Stimulated activated CD8-positive, alpha-beta memory T cell treated with anti-CD3 and anti-CD28 coated beads, Interleukin-7, amount 100 ng/mL, for 4 hours (primary cell): ENCODE results near the gene HPSE2.
"Not testable (repeated sequence)": the region's sequence is repeated elsewhere in the genome, so short reads cannot be mapped to it uniquely, and the experiment has no call there.

Source experiments
- DNase-seq, 2 donors: peaks; one replicate each; pipeline ENCODE4 v3.0.0-alpha.2; 2020; ENCODE audit warnings: low read depth in 2 of 2

Gene HPSE2

DNA sequence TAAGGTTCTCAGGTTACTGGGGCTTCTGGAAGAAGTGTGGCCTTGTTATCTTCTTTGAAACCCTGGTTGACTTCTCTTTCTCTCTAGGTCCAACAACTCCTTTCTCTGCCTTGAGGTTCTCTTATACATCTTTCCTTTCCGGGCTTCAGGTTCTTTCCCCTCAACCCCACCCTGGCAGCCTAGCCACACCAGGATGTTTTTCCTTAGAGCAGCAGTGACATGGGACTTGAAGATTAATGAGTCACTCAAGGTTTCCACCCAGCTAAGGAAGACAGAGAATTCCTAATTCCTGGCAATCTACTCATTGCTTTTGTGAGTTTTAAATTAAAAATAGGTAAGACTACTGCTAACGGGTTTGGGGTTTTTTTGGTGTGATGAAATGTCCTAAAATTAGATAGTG is 667.1 kb downstream of the HPSE2 start:
- no peak for DNase-seq

DNA sequence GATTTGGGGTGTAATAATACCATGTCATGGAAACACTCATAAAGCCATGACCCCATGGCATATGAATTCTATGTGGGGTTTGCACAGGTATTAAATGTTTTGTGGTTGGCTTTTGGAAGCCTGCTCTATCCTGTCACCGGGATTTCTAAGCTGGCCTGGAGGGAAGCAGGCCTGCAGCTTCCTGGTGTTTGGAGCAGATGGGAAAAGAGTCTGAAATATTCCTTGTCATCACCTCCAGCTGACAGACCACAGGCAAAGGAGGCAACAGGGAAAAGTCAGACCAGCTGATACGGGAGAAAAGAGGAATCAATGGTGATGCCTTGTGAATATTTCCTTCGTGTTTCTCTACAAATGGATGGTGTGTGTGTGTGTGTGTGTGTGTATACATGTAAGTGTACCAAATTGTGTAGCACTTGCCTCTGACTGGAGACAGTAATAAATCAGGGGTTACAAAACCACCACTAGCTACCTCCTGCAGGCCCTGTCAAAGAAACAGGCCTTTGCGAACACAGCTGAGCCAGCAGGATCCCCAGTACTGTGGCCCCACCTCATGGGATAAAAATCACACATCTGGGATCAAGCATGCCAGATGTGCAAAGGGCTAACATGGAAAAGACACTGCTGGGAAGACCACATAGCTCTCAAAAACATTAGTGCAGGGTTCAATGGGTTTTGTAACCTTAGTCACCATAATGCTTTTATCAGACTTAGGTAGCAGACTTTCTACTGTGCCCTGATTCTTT is 668.1 kb downstream of the HPSE2 start:
- no peak for DNase-seq

DNA sequence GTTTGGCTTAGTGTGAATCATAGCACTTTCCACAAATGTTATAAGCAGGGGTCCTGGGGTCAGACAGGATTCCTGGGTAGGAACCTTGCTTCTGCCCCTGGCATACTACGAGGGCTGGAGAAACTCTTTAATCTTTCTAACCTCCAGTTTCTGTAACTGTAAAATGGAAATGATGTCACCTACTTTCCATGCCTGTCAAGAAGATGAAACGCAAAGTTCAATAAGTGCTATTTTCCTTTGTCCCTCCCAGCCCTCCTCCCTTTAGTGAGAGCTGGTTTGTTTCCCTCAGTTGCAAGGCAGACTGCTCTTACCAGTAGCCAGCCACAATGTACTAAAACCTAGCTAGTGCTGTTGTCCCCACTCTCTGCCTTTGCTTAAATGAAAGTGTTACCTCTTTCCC is 671.8 kb downstream of the HPSE2 start:
- no peak for DNase-seq

DNA sequence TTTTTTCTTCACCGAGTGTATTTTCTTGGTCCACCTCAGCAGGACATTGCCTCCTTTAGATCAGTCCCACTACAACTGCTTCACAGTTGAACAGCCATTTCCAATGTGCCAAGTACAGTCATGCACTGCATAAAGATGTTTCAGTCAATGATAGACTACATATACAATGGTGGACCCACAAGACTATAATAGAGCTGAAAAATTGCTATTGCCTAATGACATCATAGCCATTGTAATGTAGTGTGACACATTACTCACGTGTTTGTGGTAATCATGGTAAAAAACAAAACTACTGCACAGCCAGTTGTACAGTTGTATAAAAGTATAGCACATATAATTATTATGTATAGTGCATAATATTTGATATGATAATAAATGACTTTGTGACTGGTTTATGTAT is 675.1 kb downstream of the HPSE2 start:
- no peak for DNase-seq

DNA sequence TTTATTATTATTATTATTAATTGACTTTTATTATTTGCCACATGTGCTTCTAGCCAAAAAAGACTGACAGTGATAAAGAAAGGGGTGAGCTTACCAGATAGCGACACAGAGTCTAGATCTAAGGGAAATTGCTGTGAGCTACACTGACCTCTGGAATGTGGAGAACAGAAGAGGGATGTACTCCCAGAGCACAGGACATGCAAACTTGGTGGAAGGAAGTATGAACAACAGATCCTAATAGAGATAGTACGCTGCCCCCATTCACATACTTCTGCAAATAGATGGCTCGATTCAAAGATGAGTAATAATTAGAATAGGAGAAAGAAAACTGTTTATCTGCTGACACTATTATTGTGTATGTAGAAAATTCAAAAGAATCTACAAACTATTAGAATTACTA is 679.6 kb downstream of the HPSE2 start:
- DNase-seq, result no peak

DNA sequence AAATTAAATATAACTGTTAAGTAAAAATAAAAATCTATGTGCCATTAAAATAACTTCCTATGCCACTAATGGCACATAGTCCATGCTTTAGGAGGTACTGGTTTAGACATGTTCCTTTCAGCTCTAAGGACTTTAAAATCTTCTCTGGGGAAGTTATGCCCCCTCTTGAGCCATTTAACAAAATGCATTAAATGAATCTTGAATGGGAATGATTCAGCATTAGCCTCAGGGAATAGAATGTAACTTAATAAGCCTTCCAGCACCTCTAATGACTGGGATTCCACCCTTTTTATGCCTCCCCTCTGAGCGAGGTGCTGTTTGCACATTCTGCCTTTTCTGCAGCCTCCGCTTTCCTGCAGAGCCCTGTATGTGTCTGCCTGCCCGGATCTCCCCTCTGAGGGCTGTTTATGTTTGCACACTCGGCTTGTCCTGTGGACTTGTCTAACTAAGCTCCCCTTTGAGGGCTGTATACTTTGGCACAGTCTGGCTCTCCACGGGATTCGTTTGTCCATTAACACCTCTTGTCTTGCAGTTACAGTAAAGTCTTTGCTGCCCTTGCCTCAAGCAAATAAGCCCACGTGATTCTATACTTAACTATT is 680.5 kb downstream of the HPSE2 start:
- DNase-seq, result no peak

GRCh38 chr10:98541561-98541960 is 694.1 kb downstream of the HPSE2 start:
- not testable (repeated sequence) for DNase-seq

DNA sequence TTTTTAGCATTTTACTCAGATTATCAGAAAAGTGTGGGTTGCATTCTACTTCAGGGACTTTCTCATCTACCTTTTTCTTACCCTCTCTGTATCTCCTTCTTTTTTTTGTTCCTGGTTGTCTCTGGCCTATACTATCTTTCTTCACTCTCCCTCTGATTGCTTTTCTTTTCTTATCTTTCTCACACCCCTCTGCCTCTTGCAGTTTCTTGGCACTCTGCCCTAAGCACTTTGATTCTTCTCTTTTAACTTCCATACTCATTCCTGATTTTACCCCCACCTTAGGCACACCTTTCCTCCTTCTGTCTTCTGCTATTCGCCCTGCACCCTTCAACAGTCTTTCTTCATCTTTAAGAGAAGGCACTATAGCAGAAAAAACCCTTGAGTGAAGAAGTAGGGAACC is 696.1 kb downstream of the HPSE2 start:
- DNase-seq, result no peak

- no peak for DNase-seq
These were observed 697.2 kb downstream of the HPSE2 start for GRCh38 chr10:98538472-98538871.

DNA sequence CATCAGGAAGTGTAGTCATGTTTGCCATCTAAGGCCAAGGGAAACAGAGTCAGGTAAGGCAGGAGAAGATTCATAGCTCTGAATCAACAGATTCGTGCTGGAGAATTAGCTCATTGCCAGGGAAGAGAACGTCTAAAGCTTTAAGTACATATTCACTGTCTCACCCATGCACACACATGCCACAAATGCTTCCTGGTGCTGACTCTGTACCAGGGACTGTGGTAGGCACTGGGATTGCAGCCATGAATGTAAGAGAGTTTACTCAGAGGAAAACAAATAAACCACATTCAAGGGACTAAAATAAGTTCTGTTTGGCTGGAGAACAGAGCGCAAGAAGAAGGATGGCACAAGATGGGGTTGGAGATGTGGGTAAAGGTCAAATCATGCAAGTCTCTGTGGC is 699.1 kb downstream of the HPSE2 start:
- no peak for DNase-seq

GRCh38 chr10:98533746-98534445 is 701.8 kb downstream of the HPSE2 start:
- DNase-seq, result no peak

DNA sequence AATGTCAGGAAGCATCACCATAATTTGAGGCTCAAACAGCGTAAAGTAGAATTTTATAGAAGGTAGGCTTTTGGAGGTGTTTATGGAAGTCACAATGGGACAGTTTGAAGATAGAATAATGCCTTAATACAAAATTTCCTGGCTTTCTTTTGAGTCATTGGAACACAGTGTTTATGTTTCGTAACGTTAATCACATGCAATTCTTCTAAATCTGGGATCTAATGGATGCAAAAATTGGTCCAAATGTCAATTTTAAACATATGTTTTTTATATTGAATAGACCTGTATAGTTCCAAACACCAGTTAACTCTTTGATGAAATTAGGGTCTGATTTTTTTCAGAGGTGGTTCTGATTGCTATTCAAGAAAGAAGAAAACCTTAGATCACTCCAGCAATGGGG is 702.4 kb downstream of the HPSE2 start:
- no peak for DNase-seq

DNA sequence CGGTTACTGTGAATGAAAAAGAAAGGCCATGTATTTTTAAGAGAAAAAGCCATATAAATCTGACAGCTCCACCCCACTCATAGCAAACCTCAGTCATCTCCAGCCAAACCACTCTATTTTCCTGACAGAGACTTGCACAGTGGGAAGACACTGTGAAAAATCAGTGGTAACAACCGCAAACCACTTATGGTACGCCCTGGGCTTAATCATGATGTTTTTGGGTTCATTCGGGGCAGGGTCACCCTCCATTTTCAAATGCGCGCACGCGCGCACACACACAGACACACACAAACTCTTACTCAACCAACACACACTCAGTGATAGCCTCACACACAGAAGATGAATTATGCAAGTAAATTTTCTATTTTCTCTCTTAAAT is 706.9 kb downstream of the HPSE2 start:
- no peak for DNase-seq

- DNase-seq, result no peak
These were observed 707.4 kb downstream of the HPSE2 start for GRCh38 chr10:98528166-98528804.

- no peak for DNase-seq
These were observed 709.7 kb downstream of the HPSE2 start for GRCh38 chr10:98525969-98526368.

GRCh38 chr10:98524124-98524523 is 711.5 kb downstream of the HPSE2 start:
- no peak for DNase-seq

DNA sequence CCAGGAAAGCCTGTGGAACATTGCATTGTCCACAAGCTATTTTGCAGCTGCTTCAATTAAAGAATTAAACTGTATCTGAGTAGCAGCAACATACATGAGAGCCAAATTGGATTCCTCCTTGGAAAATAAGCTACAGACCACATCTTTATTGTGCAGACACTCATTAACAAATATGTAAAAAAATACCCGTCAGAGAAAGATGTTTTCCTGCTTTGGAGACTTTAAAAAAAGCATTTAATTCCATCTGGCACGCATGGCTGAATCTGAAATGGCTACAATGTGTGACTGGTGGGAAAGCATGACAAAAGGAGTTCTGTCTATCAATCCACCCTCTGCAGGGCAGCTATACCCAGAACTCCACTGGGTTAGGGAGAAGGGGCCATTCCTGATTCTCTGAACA is 715.8 kb downstream of the HPSE2 start:
- DNase-seq, result no peak

- DNase-seq, result no peak
These were observed 718.0 kb downstream of the HPSE2 start for GRCh38 chr10:98517672-98518071.

DNA sequence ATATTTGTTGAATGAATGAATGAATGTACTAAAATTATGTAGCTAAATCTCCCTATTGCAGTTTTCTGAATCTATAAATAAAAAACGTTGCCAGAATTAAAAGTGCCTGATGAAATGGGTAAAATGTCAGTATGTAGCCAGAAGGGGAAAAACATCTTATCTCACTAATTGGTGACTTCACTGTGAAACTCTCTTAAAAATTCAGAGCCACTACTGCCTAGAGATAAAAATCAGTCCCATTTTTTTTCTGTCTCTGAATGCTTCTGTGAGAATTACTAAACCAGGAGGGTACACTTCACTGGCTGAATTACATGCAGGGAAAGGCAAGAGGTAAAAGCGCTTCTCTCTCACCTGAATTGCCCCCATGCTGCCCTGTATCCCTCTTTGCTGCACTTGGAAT is 719.3 kb downstream of the HPSE2 start:
- no peak for DNase-seq

GRCh38 chr10:98513704-98514103 is 721.9 kb downstream of the HPSE2 start:
- DNase-seq, result no peak

DNA sequence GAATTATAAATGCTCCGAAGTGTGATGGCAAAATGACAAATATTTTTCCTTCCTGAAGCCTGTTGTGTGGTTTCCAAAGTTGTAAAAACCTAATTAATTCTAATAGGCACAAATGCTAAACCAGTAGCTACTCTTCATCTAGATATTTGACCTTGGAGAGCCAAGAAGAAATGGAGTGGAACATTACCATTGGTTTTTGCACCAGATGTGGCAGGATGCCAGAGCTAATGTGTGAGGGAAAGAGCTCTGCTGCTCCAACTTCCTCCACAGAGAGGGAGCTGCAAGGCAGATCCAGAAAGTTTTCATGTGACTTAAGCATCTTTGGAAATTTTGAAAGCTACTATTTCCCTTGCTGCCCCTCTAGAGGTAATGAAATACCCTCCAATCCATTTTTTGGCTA is 723.8 kb downstream of the HPSE2 start:
- DNase-seq, result no peak

GRCh38 chr10:98510412-98510995 is 725.1 kb downstream of the HPSE2 start:
- DNase-seq, result no peak
